Measurements from ENCODE around the gene ACOXL. TPM values are rescaled to one million over a fixed set of nuclear protein-coding genes. Genes with fewer than 3 reads are reported as not detected.

Gene ACOXL
- total and polyA plus RNA-seq, 12 donors, result 0.05 to 0.19 (median 0.12) TPM; not detected in 8

GRCh38 chr2:111039628-111040383 lies 307.4 kb downstream of the ACOXL start:
- Histone ChIP-seq H3K27me3 (peaks cover 2% of the 10 kb centered on the region), H3K4me1 (replicated peaks in 1 of 2) (no peaks in the 10 kb centered on the region), H3K36me3 (replicated peaks in 1 of 2) (no peaks in the 10 kb centered on the region), H3K9me3 (replicated peaks in 1 of 3) (no peaks in the 10 kb centered on the region), H3K4me3 (no peak overlapping the region), H3K27ac (no peak overlapping the region)
- TF ChIP-seq CTCF (IDR thresholded peaks at IDR 0.05) (no peak), POLR2A (IDR thresholded peaks at IDR 0.05) (no peak)
- DNase-seq, result no peak
- 58 to 69% (median 63%) methylated on average over 5 of the region's 5 CpGs for WGBS, 4 donors
- intact Hi-C loops (cut with DNase I), result no loop called here

GRCh38 chr2:111041398-111042202 lies 309.2 kb downstream of the ACOXL start:
- intact Hi-C loops (cut with DNase I), result no loop called here
- no peaks in the 10 kb centered on the region for H3K36me3 ChIP-seq (replicated peaks in 1 of 2)
- DNase-seq, result no peak
- no peak for TF ChIP-seq CTCF (IDR thresholded peaks at IDR 0.05)
- no peak for TF ChIP-seq POLR2A (IDR thresholded peaks at IDR 0.05)
- H3K27me3 ChIP-seq, result no peaks in the 10 kb centered on the region
- no peak overlapping the region for H3K27ac ChIP-seq
- no peak overlapping the region for H3K4me3 ChIP-seq
- no peaks in the 10 kb centered on the region for H3K9me3 ChIP-seq (replicated peaks in 1 of 3)
- 83 to 93% (median 86%) methylated on average over 5 to 12 of the region's 12 CpGs for WGBS, 4 donors
- no peaks in the 10 kb centered on the region for H3K4me1 ChIP-seq (replicated peaks in 1 of 2)

GRCh38 chr2:111042261-111042660 lies 309.9 kb downstream of the ACOXL start:
- H3K27me3 ChIP-seq, result no peaks in the 10 kb centered on the region
- H3K4me1 ChIP-seq (replicated peaks in 1 of 2), result no peaks in the 10 kb centered on the region
- DNase-seq, result no peak
- no peak overlapping the region for H3K4me3 ChIP-seq
- no peak overlapping the region for H3K27ac ChIP-seq
- TF ChIP-seq CTCF (IDR thresholded peaks at IDR 0.05) (no peak), POLR2A (IDR thresholded peaks at IDR 0.05) (no peak)
- 82 to 90% (median 84%) methylated on average over 6 of the region's 6 CpGs for WGBS, 4 donors
- intact Hi-C loops (cut with DNase I), result no loop called here
- H3K9me3 ChIP-seq (replicated peaks in 1 of 3), result no peaks in the 10 kb centered on the region
- no peaks in the 10 kb centered on the region for H3K36me3 ChIP-seq (replicated peaks in 1 of 2)
